ENCODE data around the gene PSTK.

Gene PSTK

GRCh38 chr10:122968698-122969097 lies 11.5 kb upstream of the PSTK start:
- Histone ChIP-seq H3K4me1 (ENCODE audit: low read length) (peaks cover 4% of the 10 kb centered on the region), H3K27me3 (ENCODE audit: low read depth, low read length) (no peaks in the 10 kb centered on the region), H3K36me3 (replicated peaks; ENCODE audit: low read depth, low read length) (no peaks in the 10 kb centered on the region), H3K4me3 (ENCODE audit: low read length) (no peak overlapping the region), H3K9ac (ENCODE audit: low read length) (no peak overlapping the region), H4K20me1 (ENCODE audit: insufficient read depth, low read length) (no peaks in the 10 kb centered on the region), H3K27ac (ENCODE audit: low read length) (no peak overlapping the region), H2AFZ (ENCODE audit: low read depth, low read length) (no peak overlapping the region), H3K9me3 (ENCODE audit: insufficient read depth, low read length) (no peaks in the 10 kb centered on the region), H3K4me2 (ENCODE audit: low read length) (no peak overlapping the region), H3K79me2 (ENCODE audit: low read length) (no peaks in the 10 kb centered on the region)
- TF ChIP-seq EZH2phosphoT487 (IDR thresholded peaks at IDR 0.05; ENCODE audit: low read depth) (no peak), CTCF (IDR thresholded peaks at IDR 0.05; ENCODE audit: low read depth, low read length) (no peak)

- no peak overlapping the region for H3K9ac ChIP-seq (ENCODE audit: low read length)
- H3K4me3 ChIP-seq (ENCODE audit: low read length) = no peak overlapping the region
- H3K27ac ChIP-seq (ENCODE audit: low read length) = no peak overlapping the region
- no peak overlapping the region for H2AFZ ChIP-seq (ENCODE audit: low read depth, low read length)
- H3K9me3 ChIP-seq (ENCODE audit: insufficient read depth, low read length) = no peaks in the 10 kb centered on the region
- no peaks in the 10 kb centered on the region for H4K20me1 ChIP-seq (ENCODE audit: insufficient read depth, low read length)
- H3K4me1 ChIP-seq (ENCODE audit: low read length) = peaks cover 16% of the 10 kb centered on the region
- no peaks in the 10 kb centered on the region for H3K79me2 ChIP-seq (ENCODE audit: low read length)
- H3K4me2 ChIP-seq (ENCODE audit: low read length) = peak overlapping the region; percentile 24; the same call in 1 of the 2 replicates
- H3K36me3 ChIP-seq (replicated peaks; ENCODE audit: low read depth, low read length) = no peaks in the 10 kb centered on the region
- TF ChIP-seq CTCF (IDR thresholded peaks at IDR 0.05; ENCODE audit: low read depth, low read length) = no peak
- TF ChIP-seq EZH2phosphoT487 (IDR thresholded peaks at IDR 0.05; ENCODE audit: low read depth) = no peak
- H3K27me3 ChIP-seq (ENCODE audit: low read depth, low read length) = no peaks in the 10 kb centered on the region
These were observed 6.2 kb upstream of the PSTK start for GRCh38 chr10:122974023-122974422.

GRCh38 chr10:122974543-122975064 lies 5.6 kb upstream of the PSTK start:
- Histone ChIP-seq H3K9me3 (ENCODE audit: insufficient read depth, low read length) (no peaks in the 10 kb centered on the region), H3K4me2 (ENCODE audit: low read length) (peak overlapping the region; percentile 24; the same call in 1 of the 2 replicates), H3K4me3 (ENCODE audit: low read length) (no peak overlapping the region), H4K20me1 (ENCODE audit: insufficient read depth, low read length) (no peaks in the 10 kb centered on the region), H3K79me2 (ENCODE audit: low read length) (no peaks in the 10 kb centered on the region), H2AFZ (ENCODE audit: low read depth, low read length) (no peak overlapping the region), H3K9ac (ENCODE audit: low read length) (no peak overlapping the region), H3K36me3 (replicated peaks; ENCODE audit: low read depth, low read length) (no peaks in the 10 kb centered on the region), H3K27me3 (ENCODE audit: low read depth, low read length) (no peaks in the 10 kb centered on the region), H3K27ac (ENCODE audit: low read length) (no peak overlapping the region), H3K4me1 (ENCODE audit: low read length) (peaks cover 16% of the 10 kb centered on the region)
- TF ChIP-seq EZH2phosphoT487 (IDR thresholded peaks at IDR 0.05; ENCODE audit: low read depth) = no peak
- TF ChIP-seq CTCF (IDR thresholded peaks at IDR 0.05; ENCODE audit: low read depth, low read length) = no peak

GRCh38 chr10:122981066-122981464 lies 864 bp downstream of the PSTK start:
- TF ChIP-seq EZH2phosphoT487 (IDR thresholded peaks at IDR 0.05; ENCODE audit: low read depth) (no peak), CTCF (IDR thresholded peaks at IDR 0.05; ENCODE audit: low read depth, low read length) (no peak)
- Histone ChIP-seq H3K4me2 (ENCODE audit: low read length) (peak overlapping the region; percentile 82), H2AFZ (ENCODE audit: low read depth, low read length) (peak overlapping the region; percentile 47; the same call in 1 of the 2 replicates), H3K4me3 (ENCODE audit: low read length) (peak overlapping the region; percentile 85), H4K20me1 (ENCODE audit: insufficient read depth, low read length) (no peaks in the 10 kb centered on the region), H3K27ac (ENCODE audit: low read length) (no peak overlapping the region), H3K36me3 (replicated peaks; ENCODE audit: low read depth, low read length) (no peaks in the 10 kb centered on the region), H3K9ac (ENCODE audit: low read length) (peak overlapping the region; percentile 55), H3K79me2 (ENCODE audit: low read length) (no peaks in the 10 kb centered on the region), H3K4me1 (ENCODE audit: low read length) (peaks cover 9% of the 10 kb centered on the region; the same call in 1 of the 2 replicates), H3K27me3 (ENCODE audit: low read depth, low read length) (no peaks in the 10 kb centered on the region), H3K9me3 (ENCODE audit: insufficient read depth, low read length) (no peaks in the 10 kb centered on the region)

Data from OCI-LY3 (cell line).